IPS-15b (cell line): ENCODE data around the gene CSNK2A2.

Source experiments
- H3K27me3 ChIP-seq: one replicate; pipeline ENCODE4 v1.6.1; 2013; ENCODE audit warnings: low read length; ENCODE audit not compliant: control insufficient read depth, insufficient read depth
- H3K36me3 ChIP-seq: one replicate; pipeline ENCODE4 v1.6.1; 2013; ENCODE audit warnings: low read length; ENCODE audit not compliant: control insufficient read depth, insufficient read depth
- H3K4me1 ChIP-seq: one replicate; pipeline ENCODE4 v1.6.1; 2013; ENCODE audit warnings: mild to moderate bottlenecking, low read length; ENCODE audit not compliant: control insufficient read depth, insufficient read depth
- H3K4me3 ChIP-seq: one replicate; pipeline ENCODE4 v1.5.1; 2013; ENCODE audit warnings: low read depth, low read length
- H3K9ac ChIP-seq: one replicate; pipeline ENCODE4 v1.6.1; 2013; ENCODE audit warnings: low read depth, mild to moderate bottlenecking, low read length
- H3K9me3 ChIP-seq: one replicate; pipeline ENCODE4 v1.6.1; 2013; ENCODE audit warnings: mild to moderate bottlenecking, low read length; ENCODE audit not compliant: control insufficient read depth, insufficient read depth

The CSNK2A2 gene

DNA sequence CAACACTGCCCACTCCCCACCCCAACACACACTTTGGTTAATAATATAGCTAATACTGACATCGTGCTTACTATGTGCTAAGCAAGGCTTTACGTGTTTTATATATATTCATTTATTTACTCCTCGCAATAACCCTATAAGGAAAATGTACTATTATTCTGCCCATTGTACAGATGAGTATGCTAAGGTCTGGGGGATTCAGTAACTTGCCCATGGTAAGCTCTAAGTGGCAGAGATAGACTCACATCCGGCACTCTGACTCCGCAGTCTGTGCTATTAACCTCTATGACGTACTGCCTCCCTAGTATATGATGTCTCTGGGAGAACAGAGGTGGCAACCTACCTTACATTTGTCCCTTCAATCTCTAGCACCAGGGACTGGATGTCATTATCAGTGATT, 81.4 kb downstream of the CSNK2A2 start:
- H3K4me1 ChIP-seq = peaks cover 2% of the 10 kb centered on the region
- H3K9ac ChIP-seq = no peak overlapping the region
- H3K36me3 ChIP-seq = peaks cover 24% of the 10 kb centered on the region
- H3K9me3 ChIP-seq = no peaks in the 10 kb centered on the region
- H3K4me3 ChIP-seq = no peak overlapping the region
- no peaks in the 10 kb centered on the region for H3K27me3 ChIP-seq

GRCh38 chr16:58116081-58116480, 81.8 kb downstream of the CSNK2A2 start:
- Histone ChIP-seq H3K27me3 (no peaks in the 10 kb centered on the region), H3K4me1 (no peaks in the 10 kb centered on the region), H3K36me3 (peaks cover 24% of the 10 kb centered on the region), H3K9ac (no peak overlapping the region), H3K4me3 (no peak overlapping the region), H3K9me3 (no peaks in the 10 kb centered on the region)

DNA sequence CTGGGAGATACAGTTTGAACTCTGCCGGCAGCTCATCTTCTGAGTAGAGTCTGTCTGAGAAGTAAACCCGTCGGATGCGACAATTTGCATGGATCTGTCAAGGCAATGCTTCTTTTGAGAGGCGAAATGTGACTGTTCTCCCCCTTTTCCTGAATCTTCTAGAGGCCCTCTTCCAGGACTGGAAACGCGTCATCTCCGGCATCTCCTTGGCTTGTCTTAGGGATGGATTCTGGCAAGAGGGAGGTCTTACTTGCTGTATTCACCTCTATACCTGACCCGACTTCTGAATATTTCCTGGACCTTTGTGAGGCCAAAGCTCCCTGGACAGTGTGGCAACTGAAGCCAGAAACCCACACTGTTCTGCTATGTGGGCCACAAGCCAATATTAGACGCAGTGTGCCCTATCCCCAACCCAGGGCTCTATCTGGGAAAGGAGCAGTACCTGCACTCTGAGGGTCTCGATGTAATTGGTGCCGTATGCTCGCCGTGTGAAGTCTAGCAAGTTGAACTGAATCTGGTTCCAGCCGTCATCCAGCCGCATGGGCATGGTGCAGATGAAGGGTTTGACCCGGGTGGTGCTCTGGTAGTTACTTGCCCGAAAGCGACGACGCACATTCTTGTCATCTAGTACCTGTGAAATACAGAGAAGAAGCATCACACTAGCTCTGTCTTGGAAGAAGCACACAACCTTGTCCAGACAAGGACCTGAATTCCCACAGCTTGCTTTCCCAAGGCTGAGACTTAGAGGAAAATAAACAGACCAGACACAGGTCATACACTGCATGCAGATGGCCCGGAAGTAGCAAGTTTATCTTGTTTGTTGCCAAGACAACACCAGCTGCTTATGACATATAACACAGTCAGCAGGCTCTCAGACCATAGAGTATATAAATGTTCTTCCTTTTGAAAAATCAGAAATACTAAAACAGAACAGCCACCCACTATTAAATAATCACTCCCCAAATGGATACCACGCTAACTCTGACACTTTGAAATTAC, 82.8 kb downstream of the CSNK2A2 start:
- Histone ChIP-seq H3K9ac (no peak overlapping the region), H3K4me3 (no peak overlapping the region), H3K4me1 (no peaks in the 10 kb centered on the region), H3K9me3 (no peaks in the 10 kb centered on the region), H3K36me3 (peaks cover 24% of the 10 kb centered on the region), H3K27me3 (no peaks in the 10 kb centered on the region)

GRCh38 chr16:58111302-58111627, 86.6 kb downstream of the CSNK2A2 start:
- Histone ChIP-seq H3K36me3 (peaks cover 22% of the 10 kb centered on the region), H3K4me1 (peaks cover 8% of the 10 kb centered on the region), H3K9ac (no peak overlapping the region), H3K27me3 (no peaks in the 10 kb centered on the region), H3K4me3 (no peak overlapping the region), H3K9me3 (no peaks in the 10 kb centered on the region)

DNA sequence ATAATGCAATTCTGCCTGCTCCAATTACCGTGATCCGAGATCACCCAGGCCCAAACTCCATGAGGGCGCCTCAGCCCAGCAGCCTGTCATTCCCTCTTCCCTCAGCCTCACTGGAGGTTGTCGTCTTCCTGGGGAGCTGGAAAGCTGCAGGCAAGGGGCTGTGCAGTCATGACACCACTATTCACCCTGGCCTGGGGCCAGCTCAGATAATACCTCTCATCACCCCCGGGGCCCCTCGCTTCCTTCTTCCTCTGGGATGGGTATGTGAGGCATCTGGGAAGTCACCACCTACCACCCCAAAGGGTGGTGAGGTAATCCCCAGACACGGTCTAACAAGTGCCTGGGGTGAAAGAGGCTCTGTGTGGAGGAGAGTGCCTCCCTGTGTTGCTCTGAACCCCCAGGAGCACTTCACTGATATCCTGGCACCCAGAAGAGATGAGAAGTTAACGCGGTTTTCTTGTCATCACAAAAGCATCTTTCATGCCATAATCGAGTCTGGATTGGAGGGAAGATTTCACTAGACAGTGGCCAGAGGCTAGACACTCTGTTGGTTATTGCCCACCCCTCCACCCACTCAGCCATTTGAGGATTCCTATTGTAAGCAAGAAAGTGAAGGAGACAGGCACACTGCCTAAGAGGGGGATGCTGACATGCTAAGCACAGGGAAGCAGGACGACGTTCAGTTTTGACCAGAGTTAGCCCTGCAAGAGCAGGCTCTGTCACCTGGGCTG, 87.2 kb downstream of the CSNK2A2 start:
- H3K9ac ChIP-seq = no peak overlapping the region
- H3K4me1 ChIP-seq = peaks cover 8% of the 10 kb centered on the region
- peaks cover 17% of the 10 kb centered on the region for H3K36me3 ChIP-seq
- H3K9me3 ChIP-seq = no peaks in the 10 kb centered on the region
- H3K4me3 ChIP-seq = no peak overlapping the region
- no peaks in the 10 kb centered on the region for H3K27me3 ChIP-seq

DNA sequence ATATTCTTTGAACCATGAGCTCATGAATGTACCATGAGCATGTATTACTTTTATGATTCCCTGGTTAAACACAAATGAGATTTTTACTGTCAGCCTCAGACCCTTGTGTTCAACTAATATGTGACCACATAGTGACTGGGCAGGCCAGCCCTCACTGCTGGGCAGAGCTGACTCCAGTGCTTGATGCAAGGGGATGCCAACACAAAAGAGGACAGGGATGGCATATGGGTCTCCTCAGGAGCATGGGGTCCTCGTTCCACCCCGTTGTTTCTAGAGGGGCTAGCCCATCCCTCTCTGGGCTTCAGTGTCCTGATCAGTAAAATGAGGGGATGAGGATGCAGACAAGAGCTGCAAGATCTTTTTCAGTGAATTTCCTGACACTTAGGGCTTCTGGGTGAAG, 88.0 kb downstream of the CSNK2A2 start:
- Histone ChIP-seq H3K9me3 (no peaks in the 10 kb centered on the region), H3K4me1 (peaks cover 8% of the 10 kb centered on the region), H3K9ac (no peak overlapping the region), H3K27me3 (no peaks in the 10 kb centered on the region), H3K4me3 (no peak overlapping the region), H3K36me3 (peaks cover 11% of the 10 kb centered on the region)

DNA sequence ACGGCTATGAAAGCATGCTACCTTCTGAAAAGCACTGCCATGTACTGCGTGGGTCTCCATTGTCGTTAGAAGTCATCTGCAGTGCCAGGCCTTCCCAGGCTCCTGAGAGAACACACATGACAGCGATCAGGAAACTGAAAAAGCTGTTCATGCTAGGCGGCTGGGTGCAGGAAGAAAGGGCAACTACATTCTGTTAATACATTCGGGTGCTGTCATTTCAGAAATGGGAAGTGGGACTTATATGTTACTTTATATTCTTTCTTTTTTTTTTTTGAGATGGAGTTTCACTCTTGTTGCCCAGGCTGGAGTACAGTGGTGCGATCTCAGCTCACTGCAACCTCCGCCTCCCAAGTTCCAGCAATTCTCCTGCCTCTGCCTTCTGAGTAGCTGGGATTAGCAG, 88.6 kb downstream of the CSNK2A2 start:
- H3K4me1 ChIP-seq = peaks cover 8% of the 10 kb centered on the region
- no peaks in the 10 kb centered on the region for H3K27me3 ChIP-seq
- no peaks in the 10 kb centered on the region for H3K9me3 ChIP-seq
- H3K36me3 ChIP-seq = peaks cover 5% of the 10 kb centered on the region
- no peak overlapping the region for H3K4me3 ChIP-seq
- H3K9ac ChIP-seq = no peak overlapping the region
